Stimulated activated CD8-positive, alpha-beta memory T cell treated with anti-CD3 and anti-CD28 coated beads, Interleukin-7, amount 100 ng/mL, for 48 hours (primary cell): ENCODE data around the gene MAGED1.

ENCODE experiments used
- DNase-seq, 2 donors: peaks; one replicate each; pipeline ENCODE4 v3.0.0-alpha.2; 2020; ENCODE audit warnings: low read depth in 1 of 2; ENCODE audit errors: extremely low read depth in 1 of 2

Gene MAGED1, protein sequence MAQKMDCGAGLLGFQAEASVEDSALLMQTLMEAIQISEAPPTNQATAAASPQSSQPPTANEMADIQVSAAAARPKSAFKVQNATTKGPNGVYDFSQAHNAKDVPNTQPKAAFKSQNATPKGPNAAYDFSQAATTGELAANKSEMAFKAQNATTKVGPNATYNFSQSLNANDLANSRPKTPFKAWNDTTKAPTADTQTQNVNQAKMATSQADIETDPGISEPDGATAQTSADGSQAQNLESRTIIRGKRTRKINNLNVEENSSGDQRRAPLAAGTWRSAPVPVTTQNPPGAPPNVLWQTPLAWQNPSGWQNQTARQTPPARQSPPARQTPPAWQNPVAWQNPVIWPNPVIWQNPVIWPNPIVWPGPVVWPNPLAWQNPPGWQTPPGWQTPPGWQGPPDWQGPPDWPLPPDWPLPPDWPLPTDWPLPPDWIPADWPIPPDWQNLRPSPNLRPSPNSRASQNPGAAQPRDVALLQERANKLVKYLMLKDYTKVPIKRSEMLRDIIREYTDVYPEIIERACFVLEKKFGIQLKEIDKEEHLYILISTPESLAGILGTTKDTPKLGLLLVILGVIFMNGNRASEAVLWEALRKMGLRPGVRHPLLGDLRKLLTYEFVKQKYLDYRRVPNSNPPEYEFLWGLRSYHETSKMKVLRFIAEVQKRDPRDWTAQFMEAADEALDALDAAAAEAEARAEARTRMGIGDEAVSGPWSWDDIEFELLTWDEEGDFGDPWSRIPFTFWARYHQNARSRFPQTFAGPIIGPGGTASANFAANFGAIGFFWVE

DNA sequence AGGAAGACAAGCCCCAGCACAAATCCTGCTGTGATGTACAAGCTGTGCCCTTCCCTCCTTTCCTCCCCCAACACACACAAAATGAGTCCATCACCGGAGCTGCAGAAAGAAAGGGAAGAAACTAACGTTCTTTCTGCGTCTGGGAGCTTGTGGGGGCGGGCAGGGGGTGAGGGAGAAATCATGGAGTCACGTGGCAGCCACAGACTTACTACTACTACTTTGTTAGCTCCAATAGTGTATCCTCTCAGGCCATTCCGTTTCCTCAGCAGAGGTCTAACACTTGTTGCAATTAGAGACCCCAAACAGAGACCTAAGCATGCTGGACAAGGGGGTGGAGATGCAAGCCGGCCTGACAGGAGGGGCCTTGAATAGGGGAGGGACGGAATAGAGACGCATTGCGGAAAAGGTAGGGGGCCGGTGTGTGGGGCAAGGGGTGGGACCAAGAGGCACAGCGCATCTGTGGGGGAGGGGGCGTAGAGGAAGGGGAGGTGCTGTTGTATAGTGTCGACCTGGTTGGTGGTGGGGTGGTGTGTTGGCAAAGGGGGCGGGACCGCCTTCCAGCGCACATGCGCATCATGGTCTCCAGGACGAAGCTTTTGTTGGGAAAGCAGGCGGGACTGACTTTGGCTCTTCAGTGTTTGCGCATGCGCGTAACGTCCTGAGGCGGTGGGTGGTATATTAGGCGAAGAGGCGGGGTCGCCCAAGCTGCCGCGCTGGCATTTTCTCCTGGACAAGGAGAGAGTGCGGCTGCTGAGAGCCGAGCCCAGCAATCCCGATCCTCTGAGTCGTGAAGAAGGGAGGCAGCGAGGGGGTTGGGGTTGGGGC is at the start of gene MAGED1:
Gene MAGED1, plus strand, starts transcription at position 703 of the 825 bp plus-strand sequence. CDS start 682 bp downstream, outside the sequence.
- DNase-seq, result peak; percentile 60 to 73

DNA sequence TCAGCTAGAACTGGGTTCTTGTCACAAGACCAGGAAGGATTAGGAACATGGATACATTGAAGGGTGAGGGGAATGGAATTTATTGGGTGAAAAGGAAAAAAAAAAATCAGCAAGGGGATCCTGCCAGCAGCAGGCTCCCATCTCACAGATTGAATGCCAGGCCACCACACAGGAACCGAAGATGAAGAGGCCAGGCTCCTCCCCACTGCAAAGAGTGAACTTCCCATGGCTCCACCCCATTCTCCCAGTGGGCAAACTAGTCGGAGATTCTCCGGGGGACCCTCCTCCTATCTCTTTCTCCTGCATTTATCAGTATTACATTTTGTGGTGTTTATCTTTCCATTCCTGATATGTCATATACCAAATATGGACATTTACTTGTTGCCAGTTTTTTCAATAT is 46.0 kb upstream of the MAGED1 start:
- no peak for DNase-seq

DNA sequence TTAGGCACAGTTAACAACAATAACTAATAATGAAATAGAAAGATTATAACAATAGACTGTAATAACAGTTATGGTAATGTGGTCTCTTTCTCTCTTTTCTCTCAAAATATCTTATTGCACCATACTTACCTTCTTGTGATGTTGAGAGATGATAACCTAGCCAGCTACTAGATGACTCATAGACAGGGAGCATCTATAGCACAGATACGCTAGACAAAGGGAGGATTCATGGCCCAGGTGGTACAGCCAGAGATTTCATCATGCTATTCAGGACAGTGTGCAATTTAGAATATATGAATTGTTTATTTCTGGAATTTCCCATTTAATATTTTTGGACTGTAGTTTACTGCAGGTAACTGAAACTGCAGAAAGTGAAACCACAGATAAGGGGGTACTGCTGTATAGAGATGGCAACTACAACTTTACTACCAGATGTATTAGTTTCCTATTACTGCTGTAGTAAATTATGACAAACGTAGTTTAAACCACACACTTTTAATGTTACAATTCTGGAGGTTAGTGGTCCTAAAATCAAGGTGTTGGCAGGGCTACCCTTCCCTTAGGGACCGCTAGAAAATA is 41.8 kb upstream of the MAGED1 start:
- no peak for DNase-seq

DNA sequence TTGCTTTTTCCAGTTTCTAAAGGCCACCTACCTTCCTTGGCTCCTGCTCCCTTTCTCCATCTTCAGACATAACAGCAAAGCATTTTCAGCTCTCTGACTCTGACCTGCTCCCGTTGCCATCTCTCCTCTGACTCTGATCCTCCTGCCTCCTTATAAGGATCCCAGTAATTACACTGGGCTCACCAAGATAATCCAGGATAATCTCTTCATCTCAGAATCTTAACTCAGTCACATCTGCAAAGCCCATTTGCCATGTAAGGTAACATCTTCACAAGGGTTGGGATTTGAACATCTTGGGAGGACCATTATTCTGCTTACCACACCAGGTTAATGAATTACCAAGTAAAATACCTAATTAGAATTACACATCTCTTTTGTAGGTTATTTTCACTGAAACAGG is 41.3 kb upstream of the MAGED1 start:
- no peak for DNase-seq

DNA sequence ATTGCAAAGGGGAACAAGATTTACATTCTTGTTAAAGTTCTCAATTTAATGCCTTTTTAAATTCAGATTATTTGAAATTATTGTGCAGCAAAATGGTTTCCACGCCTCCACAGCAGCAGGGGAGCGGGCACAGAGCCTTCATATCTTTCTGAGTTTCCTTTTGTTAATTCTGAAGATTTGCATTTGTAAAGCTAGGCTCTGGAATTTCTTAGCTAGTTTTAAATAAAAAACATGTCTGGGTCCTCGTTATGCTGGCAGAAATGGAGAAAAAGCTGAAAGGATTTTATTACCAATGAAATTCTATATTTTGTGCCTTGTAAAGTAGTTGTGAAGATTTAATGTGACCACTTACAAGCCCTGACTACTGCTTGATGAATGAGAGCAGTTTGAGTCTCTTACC is 40.8 kb upstream of the MAGED1 start:
- DNase-seq, result no peak

DNA sequence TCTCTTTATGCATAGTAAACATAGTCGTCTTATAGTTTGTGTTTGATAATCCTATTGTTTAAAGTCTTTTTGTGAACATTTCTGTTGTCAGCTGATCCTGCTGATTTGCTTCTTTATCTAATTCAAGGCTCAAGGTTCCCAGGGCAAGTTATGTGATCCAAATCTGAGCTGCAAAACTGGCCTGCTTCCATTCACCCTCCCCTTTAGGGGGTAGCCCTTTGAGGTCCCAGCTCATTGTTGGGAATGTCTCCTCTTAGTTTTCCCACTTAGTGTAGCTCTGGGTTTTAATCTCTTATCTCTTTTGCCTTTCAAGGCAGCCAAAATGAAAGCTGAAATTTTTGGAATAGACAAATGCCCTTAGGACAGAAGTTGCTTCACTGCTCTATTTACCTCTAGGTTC is 40.2 kb upstream of the MAGED1 start:
- no peak for DNase-seq

DNA sequence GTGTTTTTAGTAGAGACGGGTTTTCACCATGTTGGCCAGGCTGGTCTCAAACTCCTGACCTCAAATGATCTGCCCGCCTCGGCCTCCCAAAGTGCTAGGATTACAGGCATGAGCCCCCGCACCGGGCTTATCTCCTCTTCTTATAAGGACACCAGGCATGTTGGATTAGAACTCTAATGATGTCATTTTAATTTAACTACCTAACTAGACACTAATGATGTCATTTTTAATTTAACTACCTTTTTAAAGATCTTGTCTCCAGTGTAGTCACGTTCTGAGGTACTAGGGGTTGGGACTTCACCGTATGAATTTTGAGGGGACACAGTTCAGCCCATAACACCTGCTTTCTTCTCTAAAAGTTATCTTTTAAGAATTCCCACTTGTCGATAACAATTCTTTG is 37.7 kb upstream of the MAGED1 start:
- DNase-seq, result no peak

DNA sequence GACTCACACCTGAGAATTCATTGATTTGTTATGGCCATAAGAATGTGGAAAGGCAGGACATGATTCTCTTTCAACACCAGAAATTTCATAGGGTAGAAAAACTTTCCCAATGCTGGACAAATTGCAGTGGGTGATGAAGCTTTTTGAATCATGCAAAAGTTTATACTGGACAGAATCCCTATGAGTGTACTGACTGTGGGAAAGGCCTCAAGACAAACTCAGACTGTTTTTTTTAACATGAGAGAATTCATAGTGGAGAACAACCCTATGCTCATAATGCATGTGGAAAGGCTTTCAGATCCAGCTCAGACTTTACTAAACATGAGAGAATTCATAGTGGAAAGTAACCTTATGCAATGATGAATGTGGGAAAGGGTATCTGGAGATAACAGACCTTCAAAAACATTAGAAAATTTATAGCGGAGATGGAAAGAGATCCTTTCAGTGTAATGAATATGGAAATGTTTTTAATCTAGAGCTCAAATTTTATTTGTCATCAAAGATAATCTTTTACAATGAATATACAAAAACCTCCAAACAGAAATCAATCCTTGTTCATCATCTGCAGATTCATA is 36.2 kb upstream of the MAGED1 start:
- no peak for DNase-seq

DNA sequence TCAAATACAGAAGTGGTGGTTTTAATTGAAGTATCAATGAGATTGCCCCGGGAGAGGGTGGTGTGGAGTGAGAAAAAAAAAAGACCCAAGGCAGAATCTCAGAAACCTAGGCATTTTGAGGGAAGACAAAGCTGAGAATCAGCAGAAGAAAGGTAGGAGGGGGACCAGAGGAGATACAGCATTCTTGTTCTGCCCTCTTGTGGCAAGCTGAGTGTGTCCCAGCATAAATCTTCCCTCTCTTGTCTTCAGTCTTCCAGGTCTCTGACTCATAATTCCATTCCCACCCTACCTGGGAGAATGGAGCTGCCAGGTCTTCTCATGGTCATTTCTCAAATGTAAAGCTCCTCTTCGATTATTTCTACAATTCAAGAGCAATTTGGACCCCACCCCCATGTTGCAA is 32.7 kb upstream of the MAGED1 start:
- no peak for DNase-seq

DNA sequence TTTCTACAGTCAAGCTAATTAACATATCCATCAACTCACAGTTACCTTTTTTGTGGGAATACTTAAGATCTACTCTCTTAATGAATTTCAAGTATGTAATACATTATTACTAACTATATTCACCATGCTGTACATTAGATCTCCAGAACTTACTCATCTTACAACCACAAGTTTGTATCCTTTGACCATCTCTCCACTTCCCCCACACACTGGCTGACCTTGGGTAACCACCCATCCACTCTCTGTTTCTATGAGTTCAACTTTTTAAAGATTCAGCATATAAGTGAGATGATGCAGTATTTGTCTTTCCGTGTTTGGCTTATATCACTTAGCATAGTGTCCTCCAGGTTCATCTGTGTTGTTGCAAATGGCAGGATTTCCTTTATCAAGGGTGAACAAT is 30.5 kb upstream of the MAGED1 start:
- no peak for DNase-seq

DNA sequence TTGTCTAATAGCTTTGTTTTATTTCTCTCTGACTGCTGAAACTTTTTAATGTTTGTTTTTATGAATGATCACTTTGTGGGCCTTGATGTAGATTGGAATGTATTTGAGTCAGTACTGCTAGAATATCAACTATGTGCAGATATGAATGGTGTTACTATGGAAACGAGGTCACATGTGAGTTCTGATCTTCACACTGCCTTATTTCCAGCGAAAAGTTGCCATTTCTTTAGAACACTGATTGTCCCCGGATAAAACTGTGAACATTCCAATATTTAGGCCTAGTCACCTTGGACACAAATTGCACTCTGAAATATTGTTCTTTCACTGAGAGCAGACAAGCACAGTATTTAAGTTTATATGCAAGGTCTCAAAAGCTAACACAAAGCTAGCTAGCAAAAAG is 27.2 kb upstream of the MAGED1 start:
- DNase-seq, result no peak

DNA sequence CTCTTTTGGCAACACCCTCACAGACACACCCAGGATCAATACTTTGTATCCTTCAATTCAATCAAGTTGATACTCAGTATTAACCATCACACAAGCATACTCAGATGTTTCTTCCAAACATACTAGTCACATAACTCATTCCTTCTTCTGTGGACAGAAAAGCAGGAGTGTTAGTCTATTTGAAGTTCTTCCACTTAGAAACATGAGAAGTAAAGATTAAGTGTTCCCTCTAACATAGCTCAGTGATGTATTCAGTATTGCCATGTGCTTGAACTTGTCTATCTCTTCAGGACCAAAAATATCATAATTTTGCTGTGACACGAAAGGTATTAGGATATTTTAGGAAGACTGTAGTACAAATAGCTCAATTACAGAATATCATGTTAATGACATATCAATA is 25.8 kb upstream of the MAGED1 start:
- DNase-seq, result no peak

DNA sequence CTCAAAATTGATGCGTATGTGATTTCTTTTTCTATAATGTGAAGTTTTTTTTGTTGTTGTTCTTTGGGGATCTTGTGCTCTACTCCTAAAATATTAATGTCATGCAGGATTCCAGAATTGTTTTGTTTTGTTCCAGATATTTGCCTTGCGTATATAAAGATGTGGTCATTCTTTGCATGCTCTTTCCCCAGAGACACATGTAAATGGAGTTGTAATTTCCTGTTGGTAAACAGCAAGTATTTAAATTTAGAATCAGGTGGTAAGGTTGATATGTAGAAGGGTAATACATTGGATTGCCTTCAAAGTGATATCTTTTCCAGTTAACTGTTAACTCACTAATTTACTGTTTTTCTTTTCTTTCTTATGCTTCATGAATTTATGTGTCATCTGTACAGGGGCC is 23.1 kb upstream of the MAGED1 start:
- no peak for DNase-seq

DNA sequence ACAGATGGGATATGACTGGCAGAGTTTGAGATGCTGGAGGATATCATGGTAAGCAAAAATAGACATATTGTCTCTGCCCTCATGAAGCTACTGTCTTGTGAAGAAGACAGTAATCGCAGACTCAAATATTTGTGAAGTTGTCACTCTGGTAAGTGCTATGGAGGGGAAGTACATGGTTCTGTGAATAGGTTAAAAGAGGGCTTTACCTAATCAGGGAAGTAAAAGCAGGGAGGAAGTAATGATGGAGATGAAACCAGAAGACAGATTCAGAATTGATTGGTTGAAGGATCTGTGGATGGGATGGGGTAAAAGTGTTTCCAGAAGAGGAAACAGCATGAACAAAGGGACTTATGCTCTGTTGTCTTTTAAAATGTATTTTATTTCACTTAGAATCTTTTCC is 19.3 kb upstream of the MAGED1 start:
- no peak for DNase-seq

DNA sequence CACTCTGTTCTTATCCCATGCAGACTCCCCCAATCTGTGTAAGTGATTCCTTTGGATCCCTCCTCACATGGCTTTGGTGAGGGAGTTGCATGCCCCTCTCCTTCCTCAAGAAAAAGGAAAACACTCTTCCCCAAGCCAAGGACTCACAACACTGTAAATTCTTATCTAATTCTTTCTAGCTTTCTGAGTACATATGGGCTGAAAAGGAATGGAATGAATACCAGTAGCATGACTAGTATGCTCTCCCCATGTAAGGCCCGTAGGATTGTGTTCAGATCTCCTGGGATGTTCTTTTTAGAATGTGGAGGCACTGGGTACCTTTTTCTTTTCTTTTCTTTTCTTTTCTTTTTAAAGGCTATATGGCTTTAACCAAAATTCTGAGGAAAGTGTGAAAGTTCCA is 17.0 kb upstream of the MAGED1 start:
- no peak for DNase-seq

DNA sequence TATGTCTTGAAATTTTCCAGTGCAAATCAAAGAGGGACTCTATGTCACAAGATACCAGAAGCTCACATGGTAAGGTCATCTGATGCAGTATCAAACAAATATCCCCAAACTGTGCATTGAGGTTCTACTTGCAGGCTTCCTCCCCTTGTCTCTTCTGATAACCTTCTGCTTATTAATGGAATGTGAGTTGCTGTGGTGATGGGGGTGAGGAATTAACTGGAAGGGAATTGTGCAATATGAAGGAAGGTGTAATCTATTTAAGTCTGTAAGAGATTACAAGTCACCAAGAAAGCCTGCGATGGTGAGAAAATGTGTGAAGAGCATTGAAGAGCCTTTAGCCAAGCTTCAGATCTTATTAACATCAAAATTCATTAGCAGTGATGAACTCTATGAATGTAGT is 15.4 kb upstream of the MAGED1 start:
- DNase-seq, result no peak

DNA sequence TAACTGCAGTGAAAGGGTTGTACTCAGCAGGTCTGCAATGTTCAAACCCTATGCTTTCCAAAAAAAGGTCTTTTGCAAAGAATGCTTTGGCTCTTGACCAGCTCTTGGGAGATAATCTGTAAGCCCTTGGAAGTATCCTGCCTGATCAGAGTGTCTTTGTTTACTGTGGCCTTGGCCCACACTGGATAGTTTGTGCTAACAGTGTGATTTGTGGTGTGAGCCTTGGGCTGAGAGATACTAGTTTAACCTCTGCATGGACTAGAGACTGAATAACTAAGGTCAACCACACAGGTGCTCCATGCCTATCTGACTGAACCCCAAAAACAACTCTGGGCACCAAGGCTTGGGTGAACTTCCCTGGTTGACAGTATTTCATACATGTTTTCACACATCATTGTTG is 3.6 kb upstream of the MAGED1 start:
- no peak for DNase-seq

DNA sequence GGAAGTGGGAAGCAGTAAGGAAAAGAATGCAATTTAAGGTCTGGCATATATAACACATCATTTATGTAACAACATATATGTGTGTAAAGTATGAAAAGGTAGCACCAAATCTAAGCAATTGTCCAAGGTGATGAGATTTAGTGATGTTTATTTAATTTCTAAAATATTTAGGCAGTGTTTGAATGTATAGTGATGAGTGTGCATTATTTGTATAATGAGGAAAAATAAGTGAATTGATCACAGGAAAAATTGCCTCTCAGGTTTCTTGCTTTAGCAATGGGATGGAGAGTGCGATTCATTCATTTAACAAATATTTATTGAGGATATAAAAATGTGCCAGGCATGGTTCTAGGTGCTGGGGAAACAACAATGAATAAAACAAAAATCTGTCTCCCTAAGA is 2.2 kb upstream of the MAGED1 start:
- no peak for DNase-seq

DNA sequence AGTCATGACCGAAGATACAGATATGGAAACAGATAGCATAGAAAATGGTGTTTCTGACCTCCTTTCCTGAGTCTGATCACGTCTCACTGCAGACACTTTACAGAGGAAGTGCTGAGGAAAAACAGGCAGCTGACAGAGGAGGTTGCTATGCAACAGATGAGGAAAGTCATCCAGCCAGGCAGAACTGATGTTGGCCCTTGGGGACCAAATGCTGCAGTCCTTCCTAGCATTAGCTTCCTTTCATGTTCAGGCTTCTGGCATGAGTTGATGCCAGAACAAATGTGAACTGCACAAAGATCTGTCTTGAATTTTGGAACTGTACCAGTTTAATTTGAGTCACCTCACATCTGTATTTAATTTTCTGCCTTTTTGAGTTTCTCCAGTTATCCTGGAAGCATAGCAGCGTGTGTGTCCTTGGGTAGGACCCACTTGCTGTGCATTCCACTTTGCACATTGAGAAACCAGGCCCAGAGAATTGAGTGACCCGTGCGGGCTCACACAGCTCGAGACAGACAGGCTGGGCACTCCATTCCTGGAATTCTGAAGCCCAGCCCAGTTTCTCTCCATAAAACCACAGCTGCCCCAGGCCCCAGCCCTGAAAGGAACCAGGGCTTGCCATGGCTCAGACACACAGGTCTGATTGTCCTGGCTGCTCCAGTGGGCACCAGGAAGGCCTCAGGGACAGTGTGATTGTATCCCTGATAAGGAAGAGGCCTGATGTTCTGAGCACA is 1.4 kb upstream of the MAGED1 start:
- DNase-seq, result no peak
